Neural crest cell (in vitro differentiated cells): ENCODE measurements around the gene CACNA2D3. TPM values are rescaled to one million over a fixed set of nuclear protein-coding genes. Genes with fewer than 3 reads are reported as not detected.

Experiments
- DNase-seq: peaks from one replicate; pipeline ENCODE4 v3.0.0; 2021; ENCODE audit warnings: low read depth, mixed read lengths, low spot score
- H3K27ac Mint-ChIP-seq: one replicate; pipeline ENCODE4 v1.8.0; 2021; ENCODE audit warnings: mild to moderate bottlenecking, mixed read lengths; ENCODE audit not compliant: unreplicated experiment
- H3K27me3 Mint-ChIP-seq: 2 replicates; pipeline ENCODE4 v1.8.0; 2021; ENCODE audit warnings: low read depth, mild to moderate bottlenecking, mixed read lengths
- H3K36me3 Mint-ChIP-seq: 2 replicates; pipeline ENCODE4 v1.8.0; 2021; ENCODE audit warnings: low read depth, mild to moderate bottlenecking, mixed read lengths
- H3K4me1 Mint-ChIP-seq: 2 replicates; pipeline ENCODE4 v1.8.0; 2021; ENCODE audit warnings: mixed read lengths
- H3K4me3 Mint-ChIP-seq: one replicate; pipeline ENCODE4 v1.8.0; 2021; ENCODE audit warnings: mild to moderate bottlenecking, mixed read lengths
- H3K9me3 Mint-ChIP-seq: 2 replicates; pipeline ENCODE4 v1.8.0; 2021; ENCODE audit warnings: mixed read lengths
- CTCF ChIP-seq: fragments of 200-600 bp; sonication (generic); conservative IDR thresholded peaks from 2 replicates; pipeline ENCODE4 v1.5.0; 2021; ENCODE audit warnings: antibody characterized with exemption, mild to moderate bottlenecking
- total RNA-seq: library from RNA; stranded (reverse); gene quantifications from 2 replicates; pipeline ENCODE4 v1.2.1, GENCODE V29; 2021

The CACNA2D3 gene
- total RNA-seq, 1 donor from 2014 or later, result 0.82 TPM

GRCh38 chr3:55090746-55091145, 968.4 kb downstream of the CACNA2D3 start:
- no peaks in the 10 kb centered on the region for H3K36me3 Mint-ChIP-seq
- no peak overlapping the region for H3K4me3 Mint-ChIP-seq
- TF ChIP-seq CTCF, result no peak
- peaks cover 3% of the 10 kb centered on the region for H3K27me3 Mint-ChIP-seq
- H3K4me1 Mint-ChIP-seq, result no peaks in the 10 kb centered on the region
- no peak for DNase-seq
- H3K9me3 Mint-ChIP-seq, result peaks cover 7% of the 10 kb centered on the region
- H3K27ac Mint-ChIP-seq, result no peak overlapping the region

GRCh38 chr3:55091381-55092225, 969.3 kb downstream of the CACNA2D3 start:
- no peak for TF ChIP-seq CTCF
- Mint-ChIP-seq H3K36me3 (no peaks in the 10 kb centered on the region), H3K27ac (no peak overlapping the region), H3K9me3 (peaks cover 7% of the 10 kb centered on the region), H3K27me3 (peaks cover 3% of the 10 kb centered on the region), H3K4me1 (no peaks in the 10 kb centered on the region), H3K4me3 (no peak overlapping the region)
- no peak for DNase-seq

- no peaks in the 10 kb centered on the region for H3K4me1 Mint-ChIP-seq
- no peak overlapping the region for H3K27ac Mint-ChIP-seq
- H3K36me3 Mint-ChIP-seq, result no peaks in the 10 kb centered on the region
- TF ChIP-seq CTCF, result no peak
- H3K9me3 Mint-ChIP-seq, result peaks cover 9% of the 10 kb centered on the region
- no peak overlapping the region for H3K4me3 Mint-ChIP-seq
- H3K27me3 Mint-ChIP-seq, result no peaks in the 10 kb centered on the region
- no peak for DNase-seq
Observed at GRCh38 chr3:55094676-55095075, 972.3 kb downstream of the CACNA2D3 start.

- H3K4me1 Mint-ChIP-seq, result no peaks in the 10 kb centered on the region
- H3K27me3 Mint-ChIP-seq, result no peaks in the 10 kb centered on the region
- H3K9me3 Mint-ChIP-seq, result peaks cover 9% of the 10 kb centered on the region
- DNase-seq, result no peak
- no peaks in the 10 kb centered on the region for H3K36me3 Mint-ChIP-seq
- no peak overlapping the region for H3K27ac Mint-ChIP-seq
- TF ChIP-seq CTCF, result no peak
- H3K4me3 Mint-ChIP-seq, result no peak overlapping the region
Observed at GRCh38 chr3:55097441-55097840, 975.1 kb downstream of the CACNA2D3 start.

GRCh38 chr3:55105647-55106046, 983.3 kb downstream of the CACNA2D3 start:
- H3K36me3 Mint-ChIP-seq, result no peaks in the 10 kb centered on the region

More at GRCh38 chr3:55105647-55106046, 983.3 kb downstream of the CACNA2D3 start:
- no peak overlapping the region for H3K27ac Mint-ChIP-seq
- no peak for DNase-seq
- no peak overlapping the region for H3K4me3 Mint-ChIP-seq
- H3K4me1 Mint-ChIP-seq, result no peaks in the 10 kb centered on the region
- H3K9me3 Mint-ChIP-seq, result no peaks in the 10 kb centered on the region
- TF ChIP-seq CTCF, result no peak
- H3K27me3 Mint-ChIP-seq, result no peaks in the 10 kb centered on the region
